Smooth muscle cell (in vitro differentiated cells): Measurements from ENCODE around the gene TRPC4AP. TPM values are rescaled to one million over a fixed set of nuclear protein-coding genes. Genes with fewer than 3 reads are reported as not detected.

Experiments used
- DNase-seq: peaks from one replicate; lab custom pipeline; 2025; ENCODE audit not compliant: unreplicated experiment; lab: John Stamatoyannopoulos, UW
- H2AFZ ChIP-seq: fragments of 200-600 bp; sonication (generic); 2 replicates; pipeline ENCODE4 v1.6.0; 2016; ENCODE audit warnings: antibody characterized with exemption, low read depth, mild to moderate bottlenecking
- H3F3A ChIP-seq: fragments of 200-600 bp; sonication (generic); 2 replicates; pipeline ENCODE4 v1.6.0; 2017; ENCODE audit warnings: antibody characterized with exemption, low read depth
- H3K27ac ChIP-seq: fragments of 200-600 bp; sonication (generic); 2 replicates; pipeline ENCODE4 v1.5.1; 2016; ENCODE audit warnings: low read depth, mild to moderate bottlenecking
- H3K27me3 ChIP-seq: fragments of 200-600 bp; sonication (generic); 2 replicates; pipeline ENCODE4 v1.6.1; 2016; ENCODE audit warnings: low read depth, mild to moderate bottlenecking
- H3K36me3 ChIP-seq: fragments of 200-600 bp; sonication (generic); 2 replicates; pipeline ENCODE4 v1.5.1; 2016; ENCODE audit warnings: low read depth
- H3K4me1 ChIP-seq: fragments of 200-600 bp; sonication (generic); 2 replicates; pipeline ENCODE4 v1.5.1; 2016; ENCODE audit warnings: low read depth
- H3K4me2 ChIP-seq: fragments of 200-600 bp; sonication (generic); 2 replicates; pipeline ENCODE4 v1.6.0; 2016; ENCODE audit warnings: mild to moderate bottlenecking
- H3K4me3 ChIP-seq: fragments of 200-600 bp; sonication (generic); 2 replicates; pipeline ENCODE4 v1.5.1; 2016; ENCODE audit warnings: mild to moderate bottlenecking
- H3K79me2 ChIP-seq: fragments of 200-600 bp; sonication (generic); 2 replicates; pipeline ENCODE4 v1.6.0; 2016; ENCODE audit warnings: low read depth, mild to moderate bottlenecking
- H3K9ac ChIP-seq: fragments of 200-600 bp; sonication (generic); 2 replicates; pipeline ENCODE4 v1.6.0; 2016; ENCODE audit warnings: low read depth
- H3K9me3 ChIP-seq: fragments of 200-600 bp; sonication (generic); replicated peaks from 2 replicates; pipeline ENCODE4 v1.5.1; 2016; ENCODE audit warnings: low read depth
- H4K20me1 ChIP-seq: fragments of 200-600 bp; sonication (generic); 2 replicates; pipeline ENCODE4 v1.6.0; 2016; ENCODE audit warnings: low read depth
- CTCF ChIP-seq: fragments of 200-600 bp; sonication (generic); IDR thresholded peaks from 2 replicates; pipeline ENCODE4 v1.5.1; 2017; ENCODE audit warnings: borderline replicate concordance, mild to moderate bottlenecking, antibody characterized with exemption; ENCODE audit not compliant: insufficient read depth, poor library complexity, severe bottlenecking
- WGBS: methylation state at CpG from one replicate; pipeline ENCODE4 v1.1.7; 2016; ENCODE audit warnings: low lambda C conversion rate; 5-methylcytosine and 5-hydroxymethylcytosine counted together
- polyA plus RNA-seq: library from polyadenylated mRNA; unstranded; fragments of >200 nt; fragmentation: Nextera tagmentation; extraction: Ambion mirVana; gene quantifications from 2 replicates; pipeline ENCODE4 v1.2.1, GENCODE V29; 2016
- total RNA-seq: library from RNA; depleted of rRNA; stranded (reverse); fragments of >200 nt; gene quantifications from 2 replicates; pipeline ENCODE4 v1.2.3, GENCODE V29; 2014

TRPC4AP gene
- total and polyA plus RNA-seq, 2 experiments from 2014 or later: 77.3 to 95.4 TPM

- Histone ChIP-seq H3K27ac (no peak overlapping the region), H3K9me3 (no peaks in the 10 kb centered on the region), H4K20me1 (peaks cover 33% of the 10 kb centered on the region), H3K4me1 (no peaks in the 10 kb centered on the region), H3K9ac (no peak overlapping the region), H3F3A (no peaks in the 10 kb centered on the region), H3K36me3 (peaks cover 17% of the 10 kb centered on the region), H3K4me2 (no peak overlapping the region), H3K79me2 (no peaks in the 10 kb centered on the region), H3K27me3 (no peaks in the 10 kb centered on the region), H3K4me3 (no peak overlapping the region), H2AFZ (no peak overlapping the region)
- TF ChIP-seq CTCF: no peak
- 95% methylated on average over 4 of the region's 4 CpGs for WGBS
- no peak for DNase-seq
Observed at GRCh38 chr20:35006531-35006971, 86.1 kb downstream of the TRPC4AP start.

GRCh38 chr20:35006009-35006408, 86.6 kb downstream of the TRPC4AP start:
- no peak overlapping the region for H3K9ac ChIP-seq
- no peaks in the 10 kb centered on the region for H3K9me3 ChIP-seq
- no peak overlapping the region for H3K27ac ChIP-seq
- no peaks in the 10 kb centered on the region for H3K27me3 ChIP-seq
- no peaks in the 10 kb centered on the region for H3K79me2 ChIP-seq
- TF ChIP-seq CTCF: no peak
- no peak for DNase-seq
- H3K4me2 ChIP-seq: no peak overlapping the region
- H2AFZ ChIP-seq: no peak overlapping the region
- peaks cover 27% of the 10 kb centered on the region for H4K20me1 ChIP-seq
- no peaks in the 10 kb centered on the region for H3K4me1 ChIP-seq
- peaks cover 17% of the 10 kb centered on the region for H3K36me3 ChIP-seq
- no peaks in the 10 kb centered on the region for H3F3A ChIP-seq
- no peak overlapping the region for H3K4me3 ChIP-seq
- WGBS: 92% methylated on average over 11 of the region's 11 CpGs

GRCh38 chr20:35005463-35005961, 87.1 kb downstream of the TRPC4AP start:
- Histone ChIP-seq H2AFZ (no peak overlapping the region), H3K79me2 (no peaks in the 10 kb centered on the region), H3K27ac (no peak overlapping the region), H3K4me2 (no peak overlapping the region), H3K36me3 (peaks cover 17% of the 10 kb centered on the region), H4K20me1 (peaks cover 22% of the 10 kb centered on the region), H3K4me3 (no peak overlapping the region), H3K9me3 (no peaks in the 10 kb centered on the region), H3F3A (no peaks in the 10 kb centered on the region), H3K4me1 (no peaks in the 10 kb centered on the region), H3K27me3 (no peaks in the 10 kb centered on the region), H3K9ac (no peak overlapping the region)
- WGBS: 98% methylated on average over 7 of the region's 7 CpGs
- TF ChIP-seq CTCF: no peak
- DNase-seq: no peak

GRCh38 chr20:35004749-35005462, 87.7 kb downstream of the TRPC4AP start:
- no peak overlapping the region for H3K9ac ChIP-seq
- WGBS: 98% methylated on average over 20 of the region's 20 CpGs

More at GRCh38 chr20:35004749-35005462, 87.7 kb downstream of the TRPC4AP start:
- Histone ChIP-seq H3K9me3 (no peaks in the 10 kb centered on the region), H3K4me2 (no peak overlapping the region), H3K36me3 (peaks cover 16% of the 10 kb centered on the region), H3F3A (no peaks in the 10 kb centered on the region), H2AFZ (no peak overlapping the region), H4K20me1 (peaks cover 16% of the 10 kb centered on the region), H3K27me3 (no peaks in the 10 kb centered on the region), H3K4me1 (no peaks in the 10 kb centered on the region), H3K79me2 (no peaks in the 10 kb centered on the region), H3K4me3 (no peak overlapping the region), H3K27ac (no peak overlapping the region)
- no peak for DNase-seq
- TF ChIP-seq CTCF: no peak
